Keratinocyte (primary cell): Measurements from ENCODE around the gene JPH2.

Experiments
- EZH2 ChIP-seq: IDR thresholded peaks from one replicate; pipeline ENCODE4 v1.6.1; 2012; ENCODE audit warnings: inconsistent platforms, mild to moderate bottlenecking, low read length, moderate library complexity
- TF ChIP-seq, protein P1 (sequence below), 3 experiments: IDR thresholded peaks in 1 of 3; conservative IDR thresholded peaks in 1 of 3; optimal IDR thresholded peaks in 1 of 3; 2 replicates in 2 of 3; 3 replicates in 1 of 3; pipeline versions ENCODE3 to v1.5.1; 2011; ENCODE audit warnings: low read length in 3 of 3, mild to moderate bottlenecking in 3 of 3, moderate library complexity in 2 of 3, control low read depth in 1 of 3, inconsistent platforms in 1 of 3; ENCODE audit not compliant: insufficient read depth in 2 of 3; ENCODE audit errors: extremely low read depth in 1 of 3

GRCh38 chr20:44071526-44072111 lies 115.4 kb downstream of the JPH2 start:
- TF ChIP-seq, protein P1, sequence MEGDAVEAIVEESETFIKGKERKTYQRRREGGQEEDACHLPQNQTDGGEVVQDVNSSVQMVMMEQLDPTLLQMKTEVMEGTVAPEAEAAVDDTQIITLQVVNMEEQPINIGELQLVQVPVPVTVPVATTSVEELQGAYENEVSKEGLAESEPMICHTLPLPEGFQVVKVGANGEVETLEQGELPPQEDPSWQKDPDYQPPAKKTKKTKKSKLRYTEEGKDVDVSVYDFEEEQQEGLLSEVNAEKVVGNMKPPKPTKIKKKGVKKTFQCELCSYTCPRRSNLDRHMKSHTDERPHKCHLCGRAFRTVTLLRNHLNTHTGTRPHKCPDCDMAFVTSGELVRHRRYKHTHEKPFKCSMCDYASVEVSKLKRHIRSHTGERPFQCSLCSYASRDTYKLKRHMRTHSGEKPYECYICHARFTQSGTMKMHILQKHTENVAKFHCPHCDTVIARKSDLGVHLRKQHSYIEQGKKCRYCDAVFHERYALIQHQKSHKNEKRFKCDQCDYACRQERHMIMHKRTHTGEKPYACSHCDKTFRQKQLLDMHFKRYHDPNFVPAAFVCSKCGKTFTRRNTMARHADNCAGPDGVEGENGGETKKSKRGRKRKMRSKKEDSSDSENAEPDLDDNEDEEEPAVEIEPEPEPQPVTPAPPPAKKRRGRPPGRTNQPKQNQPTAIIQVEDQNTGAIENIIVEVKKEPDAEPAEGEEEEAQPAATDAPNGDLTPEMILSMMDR (optimal IDR thresholded peaks at IDR 0.05 in 1 of 3, IDR thresholded peaks at IDR 0.05 in 1 of 3, conservative IDR thresholded peaks at IDR 0.05 in 1 of 3; ENCODE audit: extremely low read depth in 1 of 3, insufficient read depth in 2 of 3, low read length in 3 of 3): no peak
- TF ChIP-seq EZH2: no peak
